K562 (cell line): ENCODE data around the gene KLHL35. TPM values are rescaled to one million over a fixed set of nuclear protein-coding genes. Genes with fewer than 3 reads are reported as not detected.

Experiments used
- ATAC-seq: fragments of 200-7000 bp; cut with Tn5 transposase; 3 replicates; pipeline ENCODE4 v1.9.1; 2020; ENCODE audit warnings: moderate library complexity
- BruUV-seq: library from RNA; stranded (reverse); fragments of 400-500 nt; replicated peaks from 2 replicates; lab custom pipeline; 2021; lab: Mats Ljungman, UMichigan
- CTCF ChIA-PET: fragments of 300-600 bp; formaldehyde crosslinking; extraction: SDS; loops from one replicate; lab custom pipeline; 2021; ENCODE audit warnings: low intra/inter-chr PET ratio; lab: Yijun Ruan, JAX
- POLR2A ChIA-PET: fragments of 300-600, 350-650 bp; sonication (Branson Sonifier 250); formaldehyde crosslinking; extraction: SDS; loops from one replicate; lab custom pipeline; 2021; ENCODE audit warnings: antibody characterized with exemption, inconsistent platforms; lab: Yijun Ruan, JAX
- DNase-seq, 4 experiments: peaks; one replicate each; pipeline versions ENCODE4 v3.0.0 to v3.0.0-alpha.2; 2011 to 2018; ENCODE audit warnings: low spot score in 3 of 4, mixed read lengths in 3 of 4; ENCODE audit errors: extremely low read depth in 1 of 4
- FAIRE-seq: peaks from 2 replicates; lab custom pipeline; 2011; peaks lifted over from hg19 to GRCh38; lab: Jason Lieb, UNC
- H2AFZ ChIP-seq: 2 replicates; pipeline ENCODE4 v1.6.0; 2011; ENCODE audit warnings: low read depth, low read length, control low read depth, inconsistent platforms
- H3K27ac ChIP-seq: fragments of 200-600 bp; 3 replicates; pipeline ENCODE4 v1.8.0; 2011; ENCODE audit warnings: low read depth, mild to moderate bottlenecking, control low read depth, inconsistent platforms, low read length, moderate library complexity, mixed read lengths; ENCODE audit errors: extremely low read depth
- H3K27me3 ChIP-seq, 2 experiments: fragments of 300-600 bp in 1 of 2; 2 replicates in 1 of 2; 3 replicates in 1 of 2; pipeline versions ENCODE4 v1.6.0 to v1.8.0; 2011; ENCODE audit warnings: inconsistent platforms in 2 of 2, low read length in 2 of 2, mild to moderate bottlenecking in 1 of 2, mixed read lengths in 1 of 2, moderate library complexity in 1 of 2; ENCODE audit not compliant: control insufficient read depth in 2 of 2, insufficient read depth in 2 of 2
- H3K36me3 ChIP-seq: fragments of 300-600 bp; 3 replicates; pipeline ENCODE4 v1.8.0; 2011; ENCODE audit warnings: mild to moderate bottlenecking, low read length, inconsistent platforms; ENCODE audit not compliant: control insufficient read depth, insufficient read depth
- H3K4me1 ChIP-seq, 2 experiments: fragments of 200-600 bp in 1 of 2; replicated peaks in 1 of 2; 2 replicates in 1 of 2; 3 replicates in 1 of 2; pipeline versions ENCODE4 v1.5.1 to v1.8.0; 2011; ENCODE audit warnings: inconsistent platforms in 2 of 2, low read length in 2 of 2, mild to moderate bottlenecking in 1 of 2, mixed read lengths in 1 of 2, moderate library complexity in 1 of 2; ENCODE audit not compliant: control insufficient read depth in 2 of 2, insufficient read depth in 2 of 2
- H3K4me2 ChIP-seq: 2 replicates; pipeline ENCODE4 v1.6.1; 2011; ENCODE audit warnings: low read length, control low read depth, inconsistent platforms, mixed read lengths; ENCODE audit not compliant: insufficient read depth
- H3K4me3 ChIP-seq: fragments of 200-600 bp; sonication (generic), shearing (Covaris generic); 2 replicates; pipeline ENCODE4 v1.5.1; 2016; ENCODE audit warnings: control low read depth, inconsistent platforms
- H3K79me2 ChIP-seq: fragments of 200-600 bp; 3 replicates; pipeline ENCODE4 v1.8.0; 2011; ENCODE audit warnings: low read length, inconsistent platforms; ENCODE audit not compliant: control insufficient read depth, insufficient read depth
- H3K9ac ChIP-seq, 2 experiments: 2 replicates each; pipeline versions ENCODE4 v1.6.0 to v1.6.1; 2011; ENCODE audit warnings: low read depth in 2 of 2, low read length in 2 of 2, control low read depth in 1 of 2, inconsistent platforms in 1 of 2, mild to moderate bottlenecking in 1 of 2, mixed read lengths in 1 of 2; ENCODE audit not compliant: insufficient read depth in 1 of 2
- H3K9me1 ChIP-seq: one replicate; pipeline ENCODE4 v1.6.0; 2011; ENCODE audit warnings: inconsistent platforms, mild to moderate bottlenecking, low read length, moderate library complexity; ENCODE audit not compliant: control insufficient read depth, insufficient read depth
- H3K9me3 ChIP-seq: replicated peaks from 2 replicates; pipeline ENCODE4 v1.5.1; 2011; ENCODE audit warnings: low read depth, low read length, inconsistent platforms; ENCODE audit not compliant: control insufficient read depth, insufficient read depth
- H4K20me1 ChIP-seq: replicated peaks from 2 replicates; pipeline ENCODE4 v1.6.1; 2011; ENCODE audit warnings: low read length, inconsistent platforms, mixed read lengths; ENCODE audit not compliant: control insufficient read depth, insufficient read depth
- BCOR ChIP-seq: fragments of 450-650 bp; IDR thresholded peaks from 2 replicates; pipeline ENCODE4 v1.6.1; 2016
- ELF1 ChIP-seq: fragments of 200-800 bp; sonication (Bioruptor generic); IDR thresholded peaks from 2 replicates; pipeline ENCODE4 v1.6.1; 2016; ENCODE audit warnings: missing genetic modification characterization, missing compliant biosample characterization
- MCM7 ChIP-seq, 2 experiments: fragments of 450-650 bp; IDR thresholded peaks; 2 replicates each; pipeline ENCODE4 v1.6.1; 2016 to 2018
- RFX1 ChIP-seq: fragments of 450-650 bp; IDR thresholded peaks from 2 replicates; pipeline ENCODE4 v1.6.1; 2016; ENCODE audit warnings: mild to moderate bottlenecking, moderate library complexity
- ZNF584 ChIP-seq: fragments of 200-800 bp; sonication (Bioruptor generic); IDR thresholded peaks from 2 replicates; pipeline ENCODE4 v1.6.1; 2016; ENCODE audit warnings: low read depth, mild to moderate bottlenecking, missing genetic modification characterization, missing compliant biosample characterization
- ZNF655 ChIP-seq: fragments of 250-450 bp; sonication (Bioruptor Pico); IDR thresholded peaks from 2 replicates; pipeline ENCODE4 v1.5.0; 2021
- WGBS: fragments of 100-300 bp; shearing (Covaris generic); methylation state at CpG from one replicate; pipeline ENCODE4 v1.1.6; 2016; ENCODE audit warnings: low coverage, mixed read lengths; ENCODE audit not compliant: insufficient coverage; ENCODE audit errors: missing lambda C conversion rate; 5-methylcytosine and 5-hydroxymethylcytosine counted together
- in situ Hi-C: fragments of 300-500 bp; cut with MboI; formaldehyde crosslinking; loops from 4 replicates; pipeline ENCODE4 v1.15.0; 2018; ENCODE audit warnings: inconsistent platforms, mixed read lengths
- intact Hi-C: fragments of 100-400 bp; cut with micrococcal nuclease; formaldehyde crosslinking; loops from 2 replicates; pipeline ENCODE4 v1.14.2; 2022
- polyA plus RNA-seq, 8 experiments: library from polyadenylated mRNA; depleted of rRNA in 4 of 8; stranded (reverse) in 5 of 8; unstranded in 3 of 8; fragments of >200 nt; fragmentation: Nextera tagmentation in 2 of 8; fragmentation: Illumina TruSeq in 1 of 8; extraction: Ambion mirVana in 2 of 8; extraction: Trizol in 1 of 8; gene quantifications; 2 replicates each; pipeline versions ENCODE4 v1.2.1 to v1.2.3, GENCODE V29; 2011 to 2014; ENCODE audit warnings: inconsistent platforms in 1 of 8, missing spikeins in 1 of 8
- total RNA-seq, 7 experiments: library from RNA; depleted of rRNA in 6 of 7; stranded (reverse); fragments of >200 nt in 6 of 7; fragmentation: Illumina TruSeq in 2 of 7; extraction: Trizol in 2 of 7; gene quantifications; 2 replicates each; pipeline versions ENCODE4 v1.2.1 to v1.2.3, GENCODE V29; 2011 to 2021; ENCODE audit warnings: low replicate concordance in 1 of 7

KLHL35 gene
- total and polyA plus RNA-seq, 9 of the 15 experiments (the other 6 are each of a cell fraction or from before 2014, with no cell fraction given): not detected

GRCh38 chr11:75447415-75447814 lies 14.4 kb upstream of the KLHL35 start:
- in situ Hi-C loops: loop anchor here (5.0 to 25.0 kb wide), 3 partner anchors 85 to 415 kb away; no protein-coding TSS in a partner anchor
- Histone ChIP-seq H3K4me1 (peaks cover 0 to 14% of the 10 kb centered on the region in 2 experiments; a peak in 1 of 5 replicates), H3K79me2 (no peaks in the 10 kb centered on the region), H3K4me3 (no peak overlapping the region), H3K27me3 (no peaks in the 10 kb centered on the region), H4K20me1 (no peaks in the 10 kb centered on the region), H3K36me3 (no peaks in the 10 kb centered on the region; the same call in 2 of the 3 replicates)
- no peak for DNase-seq
- no peak for TF ChIP-seq ZNF655
- TF ChIP-seq BCOR: no peak
- TF ChIP-seq ZNF584 (CRISPR knock-in tag): no peak
- no peak for TF ChIP-seq RFX1
- no peak for TF ChIP-seq ELF1 (tag)
- TF ChIP-seq MCM7 (IDR thresholded peaks at IDR 0.05): no peak
- TF ChIP-seq, all 486 proteins: peak for 0
- H3K4me2 ChIP-seq: no peak overlapping the region
- H3K9me1 ChIP-seq: no peaks in the 10 kb centered on the region
- no peaks in the 10 kb centered on the region for H3K9me3 ChIP-seq
- no peak overlapping the region for H2AFZ ChIP-seq
- BruUV-seq: no TSS peak
- ChIA-PET CTCF (interaction anchor here (4.2 kb wide), 1 partner anchor 86 kb away, joined by 58 read pairs; no protein-coding TSS in a partner anchor), POLR2A (no interaction called here)
- ATAC-seq (no peak), FAIRE-seq (no peak)
- H3K27ac ChIP-seq: no peak overlapping the region
- intact Hi-C loops: no loop called here
- H3K9ac ChIP-seq: 0 out of 4 replicates have a peak overlapping the region, but pooled peaks of 1 of the 2 experiments have one; percentile 10
- 50% methylated on average over 5 of the region's 5 CpGs for WGBS
